Tibial nerve (tissue), 4 donors: ENCODE measurements around the gene RAB33B.

Experiments used
- EP300 ChIP-seq, 2 donors: sonication (generic); formaldehyde crosslinking; IDR thresholded peaks; one replicate each; pipeline ENCODE4 v1.6.1; 2017; ENCODE audit warnings: antibody characterized with exemption in 2 of 2, mild to moderate bottlenecking in 1 of 2
- POLR2A ChIP-seq, 2 donors: fragments of 450-650 bp; IDR thresholded peaks; one replicate each; pipeline ENCODE4 v1.6.1; 2017; ENCODE audit warnings: antibody characterized with exemption in 2 of 2, mild to moderate bottlenecking in 2 of 2, moderate library complexity in 2 of 2
- TF ChIP-seq, protein P1 (sequence below), 5 experiments: fragments of 200-600 bp in 3 of 5; fragments of 450-650 bp in 2 of 5; sonication (generic) in 3 of 5; IDR thresholded peaks; one replicate each; pipeline ENCODE4 v1.5.1; 2016 to 2019; ENCODE audit warnings: antibody characterized with exemption in 5 of 5, mild to moderate bottlenecking in 3 of 5, moderate library complexity in 2 of 5

DNA sequence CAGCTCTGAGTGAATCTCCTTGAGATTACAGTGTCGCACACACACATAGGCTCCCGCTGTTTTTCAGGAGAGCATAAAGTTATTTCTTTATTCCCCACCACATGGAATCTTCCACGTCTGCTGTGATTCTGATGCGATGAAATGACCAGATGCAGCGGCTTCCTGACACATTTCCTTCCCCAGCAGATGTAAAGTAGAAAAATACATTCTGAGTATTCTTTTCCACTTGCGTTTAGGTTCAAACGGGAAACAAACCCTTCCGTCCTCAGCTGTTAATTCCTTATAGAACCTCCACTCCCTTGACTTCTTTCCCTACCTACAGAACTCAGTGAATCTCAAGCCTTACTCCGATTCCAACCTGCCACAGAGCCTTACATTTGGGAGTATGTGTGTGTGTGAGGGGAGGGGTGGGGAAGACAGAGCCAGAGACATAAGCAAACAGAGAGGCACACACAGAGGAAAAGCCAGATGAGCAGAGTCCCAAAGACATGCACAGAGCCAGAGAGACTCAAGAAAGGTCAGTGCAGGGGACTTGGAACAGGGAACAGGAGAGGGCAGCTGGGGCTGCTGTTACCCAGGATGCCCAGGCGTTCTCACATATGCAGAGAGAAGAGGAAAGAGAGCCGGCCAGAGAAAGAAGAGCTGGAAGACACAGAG lies 54.8 kb downstream of the RAB33B start:
- TF ChIP-seq, protein P1, sequence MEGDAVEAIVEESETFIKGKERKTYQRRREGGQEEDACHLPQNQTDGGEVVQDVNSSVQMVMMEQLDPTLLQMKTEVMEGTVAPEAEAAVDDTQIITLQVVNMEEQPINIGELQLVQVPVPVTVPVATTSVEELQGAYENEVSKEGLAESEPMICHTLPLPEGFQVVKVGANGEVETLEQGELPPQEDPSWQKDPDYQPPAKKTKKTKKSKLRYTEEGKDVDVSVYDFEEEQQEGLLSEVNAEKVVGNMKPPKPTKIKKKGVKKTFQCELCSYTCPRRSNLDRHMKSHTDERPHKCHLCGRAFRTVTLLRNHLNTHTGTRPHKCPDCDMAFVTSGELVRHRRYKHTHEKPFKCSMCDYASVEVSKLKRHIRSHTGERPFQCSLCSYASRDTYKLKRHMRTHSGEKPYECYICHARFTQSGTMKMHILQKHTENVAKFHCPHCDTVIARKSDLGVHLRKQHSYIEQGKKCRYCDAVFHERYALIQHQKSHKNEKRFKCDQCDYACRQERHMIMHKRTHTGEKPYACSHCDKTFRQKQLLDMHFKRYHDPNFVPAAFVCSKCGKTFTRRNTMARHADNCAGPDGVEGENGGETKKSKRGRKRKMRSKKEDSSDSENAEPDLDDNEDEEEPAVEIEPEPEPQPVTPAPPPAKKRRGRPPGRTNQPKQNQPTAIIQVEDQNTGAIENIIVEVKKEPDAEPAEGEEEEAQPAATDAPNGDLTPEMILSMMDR (IDR thresholded peaks at IDR 0.05), result no peak
- no peak for TF ChIP-seq POLR2A (IDR thresholded peaks at IDR 0.05)
- no peak for TF ChIP-seq EP300 (IDR thresholded peaks at IDR 0.05)
